Adrenal gland (tissue), 12 donors: ENCODE data around the gene ELAVL2. TPM values are rescaled to one million over a fixed set of nuclear protein-coding genes. Genes with fewer than 3 reads are reported as not detected.

Experiments used
- DNase-seq, 7 donors: peaks; one replicate each; pipeline ENCODE4 v3.0.0-alpha.2; 2019 to 2020
- H3K27ac ChIP-seq, 5 donors: fragments of 200-600 bp; sonication (generic) in 4 of 5; 1 replicate in 3 of 5; 2 replicates in 2 of 5; pipeline versions ENCODE4 v1.5.1 to v1.8.0; 2016 to 2020; ENCODE audit warnings: mild to moderate bottlenecking in 1 of 5
- H3K27me3 ChIP-seq: fragments of 200-600 bp; 2 replicates; pipeline ENCODE4 v1.8.0; 2021
- H3K36me3 ChIP-seq, 2 donors: fragments of 200-600 bp; replicated peaks in 1 of 2; 1 replicate in 1 of 2; 2 replicates in 1 of 2; pipeline versions ENCODE4 v1.5.1 to v1.8.0; 2018 to 2022
- H3K4me1 ChIP-seq, 2 donors: fragments of 200-600 bp; replicated peaks in 1 of 2; 1 replicate in 1 of 2; 2 replicates in 1 of 2; pipeline versions ENCODE4 v1.5.1 to v1.8.0; 2018 to 2021
- H3K4me3 ChIP-seq, 4 donors: fragments of 200-600 bp; sonication (generic) in 3 of 4; one replicate each; pipeline ENCODE4 v1.5.1; 2016 to 2018
- H3K9me3 ChIP-seq, 3 donors: fragments of 200-600 bp; sonication (generic) in 1 of 3; replicated peaks in 1 of 3; 1 replicate in 2 of 3; 2 replicates in 1 of 3; pipeline versions ENCODE4 v1.5.1 to v1.8.0; 2016 to 2021
- POLR2A ChIP-seq, 2 donors: fragments of 450-650 bp; IDR thresholded peaks; one replicate each; pipeline ENCODE4 v1.6.1; 2017; ENCODE audit warnings: antibody characterized with exemption in 2 of 2, mild to moderate bottlenecking in 2 of 2, moderate library complexity in 1 of 2
- WGBS, 4 donors: extraction: QIAGEN DNeasy Blood & Tissue Kit in 2 of 4; methylation state at CpG; one replicate each; pipeline versions ENCODE4 v1.1.5 to v1.1.7; 2013 to 2017; 5-methylcytosine and 5-hydroxymethylcytosine counted together
- intact Hi-C, 2 donors: fragments of 100-400 bp; cut with DNase I; formaldehyde crosslinking; loops; one replicate each; pipeline versions ENCODE4 v1.14.1 to v1.15.0; 2022 to 2023
- polyA plus RNA-seq, 3 donors: library from polyadenylated mRNA; stranded (reverse); fragments of 200-250 nt in 2 of 3; fragments of 350-450 nt in 1 of 3; fragmentation: Illumina TruSeq in 1 of 3; extraction: RNeasy Lipid Tissue Mini Kit (QIAGEN cat#74804) in 1 of 3; gene quantifications; one replicate each; pipeline ENCODE4 v1.2.3, GENCODE V29; 2013 to 2014
- total RNA-seq, 9 donors: library from RNA; depleted of rRNA in 4 of 9; stranded (reverse); fragments of >200 nt in 4 of 9; fragments of 120-200 nt in 1 of 9; fragmentation: NEBNext Ultra II Directional in 1 of 9; extraction: Animal tissue kit (Norgen Biotek cat#: 25700) in 1 of 9; gene quantifications; one replicate each; pipeline versions ENCODE4 v1.1.0 to v1.2.4, GENCODE V29; 2013 to 2023
- TF ChIP-seq, protein P1 (sequence below), 6 experiments: fragments of 450-650 bp in 4 of 6; fragments of 200-600 bp in 2 of 6; sonication (generic) in 1 of 6; IDR thresholded peaks; 1 replicate in 5 of 6; 2 replicates in 1 of 6; pipeline versions ENCODE4 v1.5.1 to v1.8.0; 2016 to 2021; ENCODE audit warnings: antibody characterized with exemption in 6 of 6, mild to moderate bottlenecking in 2 of 6, moderate library complexity in 1 of 6
- donor health status: healthy with polysubstance abuse.
- donor health status: Bipolar disorder and iron deficiency.
- donor health status: DM: yes; HTN: yes; CAD: no.
- donor health status: DM: no; HTN: no; CAD: no.
- donor health status: DM: no; HTN: no; CAD: no.
- donor health status: DM: yes; HTN: yes; CAD: no.

ELAVL2 gene
- total and polyA plus RNA-seq, 12 donors, result 0.24 to 13.6 (median 0.94) TPM; not detected in 1

GRCh38 chr9:23707249-23707648, 118.8 kb downstream of the ELAVL2 start:
- DNase-seq, result no peak
- TF ChIP-seq, protein P1, sequence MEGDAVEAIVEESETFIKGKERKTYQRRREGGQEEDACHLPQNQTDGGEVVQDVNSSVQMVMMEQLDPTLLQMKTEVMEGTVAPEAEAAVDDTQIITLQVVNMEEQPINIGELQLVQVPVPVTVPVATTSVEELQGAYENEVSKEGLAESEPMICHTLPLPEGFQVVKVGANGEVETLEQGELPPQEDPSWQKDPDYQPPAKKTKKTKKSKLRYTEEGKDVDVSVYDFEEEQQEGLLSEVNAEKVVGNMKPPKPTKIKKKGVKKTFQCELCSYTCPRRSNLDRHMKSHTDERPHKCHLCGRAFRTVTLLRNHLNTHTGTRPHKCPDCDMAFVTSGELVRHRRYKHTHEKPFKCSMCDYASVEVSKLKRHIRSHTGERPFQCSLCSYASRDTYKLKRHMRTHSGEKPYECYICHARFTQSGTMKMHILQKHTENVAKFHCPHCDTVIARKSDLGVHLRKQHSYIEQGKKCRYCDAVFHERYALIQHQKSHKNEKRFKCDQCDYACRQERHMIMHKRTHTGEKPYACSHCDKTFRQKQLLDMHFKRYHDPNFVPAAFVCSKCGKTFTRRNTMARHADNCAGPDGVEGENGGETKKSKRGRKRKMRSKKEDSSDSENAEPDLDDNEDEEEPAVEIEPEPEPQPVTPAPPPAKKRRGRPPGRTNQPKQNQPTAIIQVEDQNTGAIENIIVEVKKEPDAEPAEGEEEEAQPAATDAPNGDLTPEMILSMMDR (IDR thresholded peaks at IDR 0.05), result no peak
- TF ChIP-seq POLR2A (IDR thresholded peaks at IDR 0.05), result no peak
- 87 to 93% (median 92%) methylated on average over 3 of the region's 3 CpGs for WGBS, 4 donors
- Histone ChIP-seq H3K4me1 (no peaks in the 10 kb centered on the region), H3K27ac (no peak overlapping the region), H3K27me3 (no peaks in the 10 kb centered on the region), H3K36me3 (no peaks in the 10 kb centered on the region), H3K4me3 (no peak overlapping the region), H3K9me3 (no peaks in the 10 kb centered on the region)
- intact Hi-C loops, result no loop called here

DNA sequence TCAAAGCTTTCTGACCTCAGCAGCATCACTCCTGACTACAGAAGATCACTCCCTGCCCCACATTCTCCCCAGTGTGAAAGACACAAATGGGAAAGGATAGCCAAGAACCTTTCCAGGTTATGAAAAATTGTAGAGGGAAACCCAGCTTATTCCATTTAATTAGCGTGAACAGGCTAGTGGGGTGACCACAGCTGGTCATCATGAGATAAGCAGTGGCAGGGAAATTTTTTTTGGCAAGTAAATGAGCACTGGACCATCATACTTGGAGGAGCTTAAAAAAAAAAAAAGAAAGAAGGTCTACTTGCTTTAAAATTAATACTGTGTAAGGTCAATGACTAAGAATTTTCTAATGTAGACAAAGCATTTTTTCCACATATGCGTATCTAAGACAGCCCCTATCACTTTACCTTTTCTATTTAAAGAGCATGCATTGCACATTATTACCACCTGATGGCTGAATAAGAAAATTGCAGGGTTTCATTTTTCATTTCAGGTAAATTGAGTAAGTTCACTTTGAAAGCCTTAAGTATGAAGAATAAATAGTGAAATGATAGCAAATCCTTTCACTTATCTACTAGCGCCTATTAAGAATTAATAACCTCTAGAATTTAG, 123.6 kb downstream of the ELAVL2 start:
- 78 to 89% (median 83%) methylated on average over 3 of the region's 3 CpGs for WGBS, 4 donors
- TF ChIP-seq, protein P1 (IDR thresholded peaks at IDR 0.05), result no peak
- TF ChIP-seq POLR2A (IDR thresholded peaks at IDR 0.05), result no peak
- intact Hi-C loops, result no loop called here

DNA sequence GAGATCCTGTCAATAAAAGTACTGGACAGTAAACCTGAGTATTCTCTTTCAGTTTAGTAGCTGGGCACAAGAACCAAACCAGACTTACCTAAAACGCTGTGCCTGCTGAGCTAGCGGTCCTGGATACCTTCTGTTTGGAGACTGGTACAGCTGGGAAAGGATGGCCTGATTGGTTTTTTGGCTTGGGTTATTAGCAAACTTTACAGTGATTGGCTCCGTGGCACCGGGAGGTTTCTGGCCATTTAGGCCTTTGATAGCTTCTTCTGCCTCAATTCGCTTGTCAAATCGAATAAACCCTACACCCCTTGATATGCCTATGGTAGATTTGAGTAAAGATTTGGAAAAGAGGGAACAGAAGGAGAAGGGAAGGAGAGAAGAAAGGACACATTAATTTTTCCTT, 124.7 kb downstream of the ELAVL2 start:
- Histone ChIP-seq H3K27ac (no peak overlapping the region), H3K27me3 (no peaks in the 10 kb centered on the region), H3K36me3 (no peaks in the 10 kb centered on the region), H3K4me1 (no peaks in the 10 kb centered on the region), H3K9me3 (no peaks in the 10 kb centered on the region), H3K4me3 (no peak overlapping the region)
- TF ChIP-seq, protein P1 (IDR thresholded peaks at IDR 0.05), result no peak
- no peak for TF ChIP-seq POLR2A (IDR thresholded peaks at IDR 0.05)
- 95 to 97% (median 97%) methylated on average over 6 of the region's 6 CpGs for WGBS, 4 donors
- DNase-seq, result no peak
- intact Hi-C loops, result no loop called here

More for the DNA sequence above, 123.6 kb downstream of the ELAVL2 start:
- no peak overlapping the region for H3K27ac ChIP-seq
- H3K4me1 ChIP-seq, result no peaks in the 10 kb centered on the region
- no peak overlapping the region for H3K4me3 ChIP-seq
- no peak for DNase-seq
- no peaks in the 10 kb centered on the region for H3K36me3 ChIP-seq
- H3K27me3 ChIP-seq, result no peaks in the 10 kb centered on the region
- H3K9me3 ChIP-seq, result no peaks in the 10 kb centered on the region

DNA sequence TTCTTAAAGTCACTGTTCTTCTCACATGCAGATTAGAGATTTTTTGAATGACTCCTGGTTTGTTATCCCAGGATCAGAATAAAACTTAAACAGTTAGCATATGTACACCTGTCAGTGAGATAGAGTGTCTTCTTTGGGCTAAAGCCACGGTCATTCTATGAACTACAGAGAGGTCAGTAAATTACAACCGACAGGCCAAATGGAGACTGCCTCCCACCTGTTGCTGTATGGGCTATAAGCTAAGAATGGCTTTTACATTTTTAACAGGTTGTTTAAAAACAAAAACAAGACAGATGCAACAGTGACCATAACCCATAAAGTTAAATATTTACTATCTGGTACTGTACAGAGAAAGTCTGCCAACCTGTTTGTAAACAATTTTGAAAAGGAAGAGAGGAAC, 125.7 kb downstream of the ELAVL2 start:
- no peak for DNase-seq
- Histone ChIP-seq H3K9me3 (no peaks in the 10 kb centered on the region), H3K27ac (no peak overlapping the region), H3K4me3 (no peak overlapping the region), H3K27me3 (no peaks in the 10 kb centered on the region), H3K36me3 (no peaks in the 10 kb centered on the region), H3K4me1 (no peaks in the 10 kb centered on the region)
- TF ChIP-seq POLR2A (IDR thresholded peaks at IDR 0.05), result no peak
- TF ChIP-seq, protein P1 (IDR thresholded peaks at IDR 0.05), result no peak
- 66 to 81% (median 72%) methylated on average over 2 of the region's 2 CpGs for WGBS, 4 donors
- intact Hi-C loops, result no loop called here
